22Rv1 (cell line): Measurements from ENCODE around the gene HGS.

Experiments used
- H3K27ac ChIP-seq: fragments of 450-650 bp; 2 replicates; pipeline ENCODE4 v1.5.1; 2017
- CTCF ChIP-seq: fragments of 450-650 bp; IDR thresholded peaks from 2 replicates; pipeline ENCODE4 v1.5.1; 2017; ENCODE audit warnings: mild to moderate bottlenecking
- ZFX ChIP-seq: fragments of 450-650 bp; IDR thresholded peaks from 2 replicates; pipeline ENCODE4 v1.6.1; 2017; ENCODE audit warnings: antibody characterized with exemption, borderline replicate concordance

HGS gene

DNA sequence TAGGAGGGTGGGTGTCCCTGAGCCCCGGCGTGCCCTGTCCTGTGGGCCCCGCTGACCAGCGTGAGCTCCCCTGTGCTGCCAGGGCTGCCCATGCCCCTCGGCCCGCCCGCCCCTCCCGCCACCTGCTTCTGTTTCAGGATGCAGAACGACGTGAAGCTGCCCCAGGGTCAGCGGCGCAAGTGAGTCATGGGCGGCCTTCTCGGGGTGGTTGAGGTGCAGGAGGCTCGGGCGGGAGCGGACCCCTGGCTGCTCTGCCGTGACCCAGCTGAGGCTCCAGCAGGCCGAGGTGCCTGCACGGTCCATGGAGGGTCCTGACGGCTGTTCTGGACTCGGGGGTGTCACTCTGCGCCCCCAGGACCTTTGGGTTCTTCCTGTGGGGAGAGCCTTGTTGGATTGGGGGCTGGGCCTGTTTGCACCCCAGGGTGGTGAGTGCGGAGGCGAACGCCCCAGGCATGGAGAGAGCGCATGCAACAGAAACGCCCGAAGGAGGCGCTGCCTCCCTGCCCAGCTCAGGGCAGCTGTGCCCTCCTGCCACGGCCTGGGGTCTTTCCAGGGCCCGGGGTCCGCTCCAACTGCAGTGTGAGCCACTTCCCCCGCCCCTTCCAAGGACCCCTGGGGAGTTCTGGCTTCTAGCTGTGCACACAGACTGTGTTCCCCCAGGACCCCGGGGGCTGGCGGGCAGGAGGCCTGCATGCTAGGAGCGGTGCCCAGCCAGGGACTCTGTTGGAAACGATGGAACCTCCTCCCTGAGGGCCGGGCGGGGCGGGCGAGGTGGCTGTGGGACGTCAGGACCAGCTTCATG lies 32.3 kb downstream of the HGS start:
- TF ChIP-seq ZFX = no peak
- no peak overlapping the region for H3K27ac ChIP-seq

GRCh38 chr17:81716674-81716996 lies 32.8 kb downstream of the HGS start:
- TF ChIP-seq CTCF (no peak), ZFX (no peak)
- no peak overlapping the region for H3K27ac ChIP-seq

DNA sequence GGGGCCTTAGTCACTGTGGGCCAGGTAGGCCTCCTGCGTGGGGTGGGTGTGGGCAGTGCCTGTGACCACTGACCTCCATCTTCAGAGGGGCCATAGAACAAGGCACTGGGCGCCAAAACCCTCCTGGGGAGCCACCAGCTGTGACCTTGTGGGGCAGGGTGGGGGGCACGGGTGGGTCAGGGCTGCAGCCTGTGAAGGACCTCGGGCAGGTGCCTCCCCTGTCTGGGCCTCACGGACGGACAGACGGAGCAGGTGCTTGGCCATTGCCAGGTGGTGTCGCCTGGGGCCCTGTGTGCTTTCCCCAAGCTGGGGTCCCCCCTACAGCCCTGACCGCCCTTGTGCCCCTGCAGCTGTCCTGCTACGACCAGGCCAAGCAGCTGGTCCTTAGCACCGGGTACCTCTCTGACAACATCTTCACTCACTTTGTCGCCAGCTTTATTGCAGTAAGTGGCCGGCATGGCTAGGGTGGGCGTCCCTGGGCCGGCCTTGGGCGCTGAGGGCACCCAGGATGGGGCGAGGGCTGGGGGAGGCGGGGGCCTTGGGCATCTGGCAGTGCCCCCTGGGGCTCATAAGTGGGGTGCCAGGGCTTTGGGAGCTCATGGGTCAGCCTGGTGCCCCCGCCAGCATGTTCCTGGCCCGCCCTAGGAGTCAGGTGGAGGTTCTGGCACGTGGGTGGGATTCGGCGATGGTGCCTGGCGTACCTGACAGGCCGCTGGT lies 33.4 kb downstream of the HGS start:
- no peak for TF ChIP-seq CTCF
- TF ChIP-seq ZFX = no peak
- no peak overlapping the region for H3K27ac ChIP-seq

- no peak overlapping the region for H3K27ac ChIP-seq
- TF ChIP-seq CTCF (no peak), ZFX (no peak)
These were observed 33.9 kb downstream of the HGS start for GRCh38 chr17:81717766-81718089.

DNA sequence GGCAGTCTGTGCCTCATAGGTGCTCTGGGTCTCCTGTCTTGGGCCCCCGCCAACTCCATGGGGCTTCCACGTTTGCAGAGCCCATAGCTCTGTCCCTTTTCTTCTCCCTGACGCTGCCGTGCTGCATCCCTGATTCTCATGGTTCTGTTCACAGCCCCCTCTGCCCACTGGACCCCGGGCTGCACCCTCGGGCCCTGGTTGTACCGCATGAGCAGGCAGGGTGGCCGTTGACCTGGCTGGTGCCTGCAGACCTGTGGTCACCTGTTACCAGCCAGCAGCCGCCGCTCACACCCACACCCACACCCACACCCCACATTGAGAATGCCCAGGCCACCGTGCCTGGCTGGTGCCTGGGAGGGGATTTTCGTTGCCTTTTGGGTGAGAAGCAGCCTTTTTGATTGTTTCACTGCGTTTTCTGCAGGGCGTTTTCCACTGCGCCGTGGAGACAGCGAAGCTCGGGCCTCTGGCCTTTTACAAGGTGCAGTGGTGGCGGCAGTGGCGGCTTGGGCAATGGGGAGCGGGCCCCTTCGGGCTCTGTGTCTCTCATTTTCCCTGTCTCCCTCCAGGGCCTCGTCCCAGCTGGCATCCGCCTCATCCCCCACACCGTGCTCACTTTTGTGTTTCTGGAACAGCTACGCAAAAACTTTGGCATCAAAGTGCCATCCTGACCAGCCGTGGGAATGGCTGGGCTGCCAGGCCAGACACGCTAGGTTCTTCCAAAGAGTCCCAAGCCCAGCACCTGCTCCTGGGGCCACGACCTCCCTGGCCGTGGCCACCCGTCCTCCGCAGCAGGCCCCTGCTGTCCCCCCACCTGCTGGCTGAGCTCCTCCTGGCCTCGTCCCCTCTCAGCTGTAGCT lies 35.8 kb downstream of the HGS start:
- TF ChIP-seq ZFX (no peak), CTCF (no peak)
- H3K27ac ChIP-seq = peak overlapping the region; percentile 92

DNA sequence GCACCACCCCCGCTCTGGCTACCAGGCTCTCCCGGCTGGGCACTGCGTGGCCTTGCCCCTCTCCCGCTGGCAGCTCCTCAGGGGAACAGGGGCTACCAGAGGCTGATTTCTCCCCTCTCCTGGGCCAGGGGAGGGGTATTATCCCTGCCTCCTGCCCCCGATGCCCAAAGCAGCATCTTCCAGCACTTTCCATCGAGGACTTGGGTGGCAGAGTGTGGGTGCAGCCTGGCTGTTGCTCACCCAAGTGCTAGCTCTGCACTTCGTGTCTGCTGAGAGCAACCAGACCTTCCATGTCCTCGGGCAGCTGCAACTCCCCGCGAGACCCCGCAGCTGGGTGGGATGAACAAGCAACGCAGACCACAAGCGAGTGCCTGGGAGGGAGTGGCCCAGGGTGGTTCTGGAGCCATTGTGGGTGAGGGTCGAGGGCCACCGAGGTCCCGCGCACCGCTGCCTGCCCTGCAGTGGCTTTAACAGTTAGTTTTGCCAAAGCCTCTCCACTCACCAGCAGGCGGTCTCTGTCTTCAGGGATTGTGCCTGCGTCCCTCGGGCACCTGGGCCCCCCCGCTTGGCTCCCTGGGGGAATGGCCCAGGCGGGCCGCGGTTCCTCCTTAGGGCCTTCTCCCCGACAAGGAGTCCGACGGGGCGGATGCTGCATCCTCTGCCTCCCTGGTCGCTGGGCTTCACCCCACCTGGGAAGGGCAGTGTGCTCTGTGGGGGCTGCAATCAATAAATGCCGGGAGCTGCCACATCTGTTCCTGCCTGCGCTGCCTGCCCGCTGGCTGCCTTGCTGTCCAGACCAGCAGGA lies 36.7 kb downstream of the HGS start:
- peak overlapping the region; percentile 92 for H3K27ac ChIP-seq
- TF ChIP-seq ZFX (no peak), CTCF (no peak)
